ENCODE results near the gene PRR12. TPM values are rescaled to one million over a fixed set of nuclear protein-coding genes. Genes with fewer than 3 reads are reported as not detected.
A peak's percentile ranks its signal among the peaks of the same experiment; 100 is the strongest.

Gene PRR12
- total and polyA plus RNA-seq, 9 donors, result 2.8 to 44.1 (median 30.1) TPM

DNA sequence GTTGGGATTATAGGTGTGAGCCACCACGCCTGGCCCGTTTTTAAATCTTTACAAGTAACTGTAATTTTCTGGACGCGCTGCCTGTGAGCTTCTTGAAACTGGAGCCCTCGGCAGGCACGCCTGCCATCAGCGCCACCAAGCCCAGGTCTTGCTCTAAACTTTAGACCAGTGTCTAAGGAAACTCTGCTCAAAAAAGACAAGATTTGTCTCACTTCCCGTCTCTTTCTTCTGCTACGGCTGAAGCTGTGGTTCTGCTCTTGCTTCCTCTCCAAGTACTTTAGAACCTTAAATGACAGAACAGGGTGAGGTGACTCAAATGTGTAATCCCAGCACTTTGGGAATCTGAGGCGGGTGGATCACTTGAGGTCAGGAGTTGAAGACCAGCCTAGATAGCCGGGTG, 38.2 kb upstream of the PRR12 start:
- H3K36me3 ChIP-seq, result no peaks in the 10 kb centered on the region
- intact Hi-C loops (cut with DNase I), result loop anchor here in 1 of 4 donors (5.0 kb wide), 1 partner anchor 45 kb away; no protein-coding TSS in a partner anchor
- H3K4me3 ChIP-seq, result no peak overlapping the region
- WGBS, 3 donors, result 88 to 94% (median 92%) methylated on average over 11 of the region's 11 CpGs
- no peak for DNase-seq
- TF ChIP-seq POLR2A (IDR thresholded peaks at IDR 0.05) (no peak), EP300 (IDR thresholded peaks at IDR 0.05) (no peak)
- TF ChIP-seq, protein P1, sequence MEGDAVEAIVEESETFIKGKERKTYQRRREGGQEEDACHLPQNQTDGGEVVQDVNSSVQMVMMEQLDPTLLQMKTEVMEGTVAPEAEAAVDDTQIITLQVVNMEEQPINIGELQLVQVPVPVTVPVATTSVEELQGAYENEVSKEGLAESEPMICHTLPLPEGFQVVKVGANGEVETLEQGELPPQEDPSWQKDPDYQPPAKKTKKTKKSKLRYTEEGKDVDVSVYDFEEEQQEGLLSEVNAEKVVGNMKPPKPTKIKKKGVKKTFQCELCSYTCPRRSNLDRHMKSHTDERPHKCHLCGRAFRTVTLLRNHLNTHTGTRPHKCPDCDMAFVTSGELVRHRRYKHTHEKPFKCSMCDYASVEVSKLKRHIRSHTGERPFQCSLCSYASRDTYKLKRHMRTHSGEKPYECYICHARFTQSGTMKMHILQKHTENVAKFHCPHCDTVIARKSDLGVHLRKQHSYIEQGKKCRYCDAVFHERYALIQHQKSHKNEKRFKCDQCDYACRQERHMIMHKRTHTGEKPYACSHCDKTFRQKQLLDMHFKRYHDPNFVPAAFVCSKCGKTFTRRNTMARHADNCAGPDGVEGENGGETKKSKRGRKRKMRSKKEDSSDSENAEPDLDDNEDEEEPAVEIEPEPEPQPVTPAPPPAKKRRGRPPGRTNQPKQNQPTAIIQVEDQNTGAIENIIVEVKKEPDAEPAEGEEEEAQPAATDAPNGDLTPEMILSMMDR (IDR thresholded peaks at IDR 0.05), result no peak
- H3K27me3 ChIP-seq, result no peaks in the 10 kb centered on the region
- no peaks in the 10 kb centered on the region for H3K9me3 ChIP-seq
- peaks cover 2% of the 10 kb centered on the region for H3K4me1 ChIP-seq (ENCODE audit: insufficient read depth)
- no peak overlapping the region for H3K27ac ChIP-seq

DNA sequence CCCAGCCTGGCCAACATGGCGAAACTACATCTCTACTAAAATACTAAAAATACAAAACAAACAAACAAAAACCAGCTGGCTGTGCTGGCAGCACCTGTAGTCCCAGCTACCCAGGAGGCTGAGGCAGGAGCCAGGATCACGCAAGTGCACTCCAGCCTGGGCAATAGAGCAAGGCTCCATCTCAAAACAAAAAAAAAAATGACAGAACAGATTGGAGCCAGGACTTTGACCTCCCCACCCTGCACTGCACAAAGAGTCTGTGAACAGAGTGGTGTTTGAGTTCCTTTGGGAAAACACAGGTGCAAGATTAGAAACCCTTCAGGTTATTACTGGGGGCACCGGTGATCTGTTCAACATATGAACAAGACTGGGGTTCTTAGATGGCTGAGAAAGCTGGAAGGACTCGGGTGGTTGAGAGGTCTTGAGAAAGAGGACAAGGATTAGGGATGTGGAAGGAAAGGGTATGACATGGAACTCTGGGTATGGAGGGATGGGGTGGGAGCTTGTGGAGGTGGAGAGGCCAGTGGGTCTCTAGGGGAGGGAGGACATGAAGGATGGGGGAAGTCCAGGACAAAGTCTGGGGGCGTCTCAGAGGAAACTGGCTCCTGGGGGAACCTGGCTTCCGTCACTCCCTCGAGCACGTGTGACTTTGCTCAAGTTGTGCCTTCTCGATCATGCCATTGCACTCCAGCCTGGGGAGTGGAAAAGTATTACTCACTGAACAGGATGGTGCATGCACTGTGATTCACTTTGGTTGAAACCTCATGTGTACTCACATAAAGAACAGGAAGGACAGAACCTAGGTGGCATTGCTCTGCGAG, 37.3 kb upstream of the PRR12 start:
- H3K4me3 ChIP-seq, result no peak overlapping the region
- no peak overlapping the region for H3K27ac ChIP-seq
- H3K4me1 ChIP-seq (ENCODE audit: insufficient read depth), result peaks cover 2% of the 10 kb centered on the region
- H3K27me3 ChIP-seq, result no peaks in the 10 kb centered on the region
- no peak for DNase-seq
- TF ChIP-seq, protein P1 (IDR thresholded peaks at IDR 0.05), result no peak
- TF ChIP-seq POLR2A (IDR thresholded peaks at IDR 0.05), result no peak
- TF ChIP-seq EP300 (IDR thresholded peaks at IDR 0.05), result no peak
- no peaks in the 10 kb centered on the region for H3K9me3 ChIP-seq
- no peaks in the 10 kb centered on the region for H3K36me3 ChIP-seq
- intact Hi-C loops (cut with DNase I), result loop anchor here in 1 of 4 donors (5.0 kb wide), 1 partner anchor 46 kb away; no protein-coding TSS in a partner anchor
- 72 to 74% (median 74%) methylated on average over 10 of the region's 10 CpGs for WGBS, 3 donors

DNA sequence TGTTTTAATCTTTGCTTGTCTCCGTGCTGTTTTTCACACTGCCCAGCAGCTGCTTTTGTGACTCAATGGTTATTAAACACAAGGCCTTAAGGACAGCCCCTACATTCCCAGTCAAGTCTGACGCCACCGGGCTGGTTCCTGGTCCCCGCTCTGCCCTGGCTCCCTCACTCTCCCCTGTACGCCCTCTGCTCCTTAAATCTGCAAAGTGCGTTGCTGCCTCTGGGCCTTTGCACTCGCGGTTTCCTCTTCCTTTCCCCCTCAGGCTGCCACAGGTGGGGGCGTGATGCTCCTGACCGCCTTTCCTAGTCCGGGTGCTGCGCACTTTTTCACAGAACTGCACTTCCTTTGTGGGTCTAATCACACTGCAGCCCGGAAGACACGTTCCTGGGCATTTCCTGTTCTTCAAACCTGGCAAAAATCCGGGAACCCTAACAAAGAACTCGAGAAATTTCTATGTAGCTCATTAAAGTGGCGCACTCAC, 36.2 kb upstream of the PRR12 start:
- intact Hi-C loops (cut with DNase I), result loop anchor here in 1 of 4 donors (5.0 kb wide), 1 partner anchor 47 kb away; no protein-coding TSS in a partner anchor
- 73 to 86% (median 79%) methylated on average over 17 of the region's 17 CpGs for whole genome bisulfite sequencing, 3 donors

DNA sequence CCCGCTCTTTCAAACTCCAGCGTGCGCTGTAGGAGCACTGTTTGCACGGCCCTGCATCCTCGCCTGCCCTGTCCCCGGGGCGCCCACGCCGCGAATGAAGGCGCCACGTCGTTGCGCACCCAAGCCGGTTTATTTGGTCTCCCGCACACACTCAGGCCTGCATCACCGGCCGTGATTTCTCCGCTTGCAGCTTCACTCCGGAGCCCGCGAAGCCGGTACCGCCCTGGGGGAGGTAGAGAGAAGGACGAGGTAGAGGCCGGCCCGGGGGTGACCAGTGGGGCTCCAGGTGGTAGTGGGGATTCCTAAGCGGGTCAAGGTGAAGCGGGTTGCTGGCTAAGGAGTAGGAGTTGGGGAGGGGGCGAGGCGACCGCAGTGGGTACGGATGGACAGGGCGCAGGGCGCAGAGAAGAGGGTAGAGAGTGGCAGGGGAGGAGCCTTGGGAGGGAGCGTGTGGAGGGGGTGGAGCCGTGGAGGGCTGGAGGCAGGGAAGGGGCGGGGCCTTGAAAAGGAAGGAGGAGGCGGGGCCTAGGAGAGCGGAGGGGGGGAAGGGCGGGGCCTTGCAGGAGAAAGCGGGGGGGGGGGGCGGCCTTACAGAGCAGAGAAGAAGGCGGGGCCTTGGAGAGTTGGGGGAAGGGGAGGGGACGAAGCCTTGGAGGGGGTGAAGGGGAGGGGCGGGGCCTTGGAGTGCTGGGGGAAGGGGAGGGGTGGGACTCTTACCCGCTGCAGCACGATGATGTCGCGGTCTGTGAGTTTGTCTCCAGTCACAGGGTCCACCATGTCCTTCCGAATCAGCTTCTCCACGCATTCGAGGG, 35.2 kb upstream of the PRR12 start:
- Histone ChIP-seq H3K4me3 (no peak overlapping the region), H3K36me3 (no peaks in the 10 kb centered on the region), H3K4me1 (ENCODE audit: insufficient read depth) (peaks cover 2% of the 10 kb centered on the region), H3K27me3 (no peaks in the 10 kb centered on the region), H3K27ac (peak overlapping the region in 1 of 2 donors; percentile 16), H3K9me3 (no peaks in the 10 kb centered on the region)
- 72 to 81% (median 80%) methylated on average over 48 to 52 of the region's 53 CpGs for WGBS, 3 donors
- peak; percentile 62 to 82 (median 78) for DNase-seq
- intact Hi-C loops (cut with DNase I), result no loop called here
- TF ChIP-seq, protein P1 (IDR thresholded peaks at IDR 0.05), result no peak
- no peak for TF ChIP-seq EP300 (IDR thresholded peaks at IDR 0.05)
- no peak for TF ChIP-seq POLR2A (IDR thresholded peaks at IDR 0.05)

More for the DNA sequence above, 36.2 kb upstream of the PRR12 start:
- H3K9me3 ChIP-seq, result no peaks in the 10 kb centered on the region
- no peaks in the 10 kb centered on the region for H3K36me3 ChIP-seq
- peaks cover 2% of the 10 kb centered on the region for H3K4me1 ChIP-seq (ENCODE audit: insufficient read depth)
- no peak for TF ChIP-seq EP300 (IDR thresholded peaks at IDR 0.05)
- TF ChIP-seq, protein P1 (IDR thresholded peaks at IDR 0.05), result no peak
- no peak for TF ChIP-seq POLR2A (IDR thresholded peaks at IDR 0.05)
- H3K4me3 ChIP-seq, result no peak overlapping the region
- DNase-seq, result no peak
- no peak overlapping the region for H3K27ac ChIP-seq
- H3K27me3 ChIP-seq, result no peaks in the 10 kb centered on the region
